IPS DF 6.9 (cell line): ENCODE measurements around the gene SLC9A1.
"Not testable (repeated sequence)": the region's sequence is repeated elsewhere in the genome, so short reads cannot be mapped to it uniquely, and the experiment has no call there.

Experiments
- DNase-seq: peaks from one replicate; pipeline ENCODE4 v3.0.0-alpha.2; 2013; ENCODE audit warnings: low read depth, low spot score
- H3K27ac ChIP-seq: one replicate; pipeline ENCODE4 v1.5.1; 2013; ENCODE audit warnings: low read length, control low read depth
- H3K27me3 ChIP-seq: 2 replicates; pipeline ENCODE4 v1.6.1; 2013; ENCODE audit warnings: mild to moderate bottlenecking, low read length; ENCODE audit not compliant: control insufficient read depth, insufficient read depth
- H3K36me3 ChIP-seq: 2 replicates; pipeline ENCODE4 v1.6.1; 2013; ENCODE audit warnings: low read length; ENCODE audit not compliant: control insufficient read depth, insufficient read depth
- H3K4me1 ChIP-seq: 2 replicates; pipeline ENCODE4 v1.6.1; 2013; ENCODE audit warnings: low read length; ENCODE audit not compliant: control insufficient read depth, insufficient read depth
- H3K4me3 ChIP-seq: 2 replicates; pipeline ENCODE4 v1.5.1; 2013; ENCODE audit warnings: mild to moderate bottlenecking, low read length
- H3K9me3 ChIP-seq: 2 replicates; pipeline ENCODE4 v1.6.1; 2013; ENCODE audit warnings: low read length, inconsistent platforms; ENCODE audit not compliant: control insufficient read depth, insufficient read depth
- WGBS: extraction: QIAGEN DNeasy Blood & Tissue Kit; methylation state at CpG from one replicate; pipeline ENCODE4 v1.1.7; 2013; ENCODE audit warnings: mixed read lengths, missing lambda C conversion rate; ENCODE audit not compliant: insufficient read length, insufficient coverage; 5-methylcytosine and 5-hydroxymethylcytosine counted together

SLC9A1 gene

DNA sequence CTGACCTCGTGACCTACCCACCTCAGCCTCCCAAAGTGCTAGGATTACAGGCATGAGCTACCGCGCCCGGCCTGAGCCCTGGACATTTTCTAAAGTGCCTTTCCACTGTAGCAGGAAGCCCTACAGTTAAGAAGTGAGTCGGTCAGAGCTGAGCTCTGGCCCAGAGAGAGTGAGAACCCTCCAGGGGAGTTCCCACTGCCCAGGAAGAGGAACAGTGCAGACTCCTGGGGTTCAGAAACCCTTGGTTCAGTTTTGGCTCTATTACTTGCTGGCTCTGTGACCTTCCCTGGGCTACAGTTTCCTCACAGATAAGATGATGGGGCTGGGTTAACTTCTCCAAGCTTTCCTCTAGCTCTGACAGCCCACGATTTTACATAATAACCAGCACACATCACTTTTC is 20.9 kb downstream of the SLC9A1 start:
- Histone ChIP-seq H3K4me1 (peaks cover 7% of the 10 kb centered on the region), H3K27me3 (no peaks in the 10 kb centered on the region), H3K36me3 (no peaks in the 10 kb centered on the region; the same call in 1 of the 2 replicates), H3K9me3 (no peaks in the 10 kb centered on the region), H3K4me3 (no peak overlapping the region), H3K27ac (no peak overlapping the region)
- DNase-seq = no peak
- WGBS = no CpG with 5 or more reads among the region's 6 CpGs

DNA sequence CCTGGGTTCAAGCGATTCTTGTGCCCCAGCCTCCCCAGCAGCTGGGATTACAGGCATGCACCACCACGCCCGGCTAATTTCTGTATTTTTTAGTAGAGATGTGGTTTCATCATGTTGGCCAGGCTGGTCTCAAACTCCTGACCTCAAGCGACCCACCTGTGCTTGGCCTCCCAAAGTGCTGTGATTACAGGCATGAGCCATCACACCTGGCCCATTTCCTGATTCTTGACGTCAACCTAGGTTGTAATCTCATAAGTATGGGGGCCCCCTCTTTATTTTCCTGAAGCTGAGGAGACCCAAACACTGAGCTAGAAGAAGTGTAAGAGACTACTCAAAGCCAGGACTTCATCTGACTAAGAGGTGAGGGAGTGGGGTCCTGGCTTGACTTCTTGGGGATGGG is 21.8 kb downstream of the SLC9A1 start:
- no peaks in the 10 kb centered on the region for H3K27me3 ChIP-seq
- DNase-seq = no peak
- H3K9me3 ChIP-seq = no peaks in the 10 kb centered on the region
- no CpG with 5 or more reads among the region's 5 CpGs for WGBS
- peaks cover 7% of the 10 kb centered on the region for H3K4me1 ChIP-seq
- no peaks in the 10 kb centered on the region; the same call in 1 of the 2 replicates for H3K36me3 ChIP-seq
- no peak overlapping the region for H3K27ac ChIP-seq
- no peak overlapping the region for H3K4me3 ChIP-seq

DNA sequence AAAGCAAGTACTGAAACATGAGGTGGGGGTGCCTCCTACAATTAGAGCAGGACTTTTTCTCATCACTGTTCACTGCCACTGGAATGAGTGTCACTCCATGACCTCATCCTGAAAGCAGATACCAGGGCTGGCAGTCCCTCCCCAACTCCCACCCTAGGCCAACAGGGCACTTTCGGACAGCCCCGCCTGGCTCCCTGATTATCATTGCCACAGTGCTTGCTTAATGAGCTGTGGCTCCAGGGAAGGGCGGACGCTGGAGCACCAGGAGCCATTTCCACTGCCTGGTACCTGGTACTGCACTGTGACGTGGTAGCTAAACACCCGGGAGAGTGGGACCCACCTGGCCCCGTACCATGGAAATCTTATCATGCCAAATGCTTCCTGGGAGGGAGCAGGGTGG is 22.3 kb downstream of the SLC9A1 start:
- no CpG with 5 or more reads among the region's 7 CpGs for WGBS
- Histone ChIP-seq H3K4me1 (peaks cover 4% of the 10 kb centered on the region), H3K27me3 (no peaks in the 10 kb centered on the region), H3K27ac (no peak overlapping the region), H3K36me3 (no peaks in the 10 kb centered on the region; the same call in 1 of the 2 replicates), H3K4me3 (no peak overlapping the region), H3K9me3 (no peaks in the 10 kb centered on the region)
- DNase-seq = no peak

GRCh38 chr1:27132147-27132546 is 22.8 kb downstream of the SLC9A1 start:
- Histone ChIP-seq H3K4me3 (no peak overlapping the region), H3K27me3 (no peaks in the 10 kb centered on the region), H3K4me1 (peaks cover 2% of the 10 kb centered on the region; the same call in 1 of the 2 replicates), H3K27ac (no peak overlapping the region), H3K36me3 (no peaks in the 10 kb centered on the region; the same call in 1 of the 2 replicates), H3K9me3 (no peaks in the 10 kb centered on the region)
- DNase-seq = no peak
- no CpG with 5 or more reads among the region's 4 CpGs for WGBS

DNA sequence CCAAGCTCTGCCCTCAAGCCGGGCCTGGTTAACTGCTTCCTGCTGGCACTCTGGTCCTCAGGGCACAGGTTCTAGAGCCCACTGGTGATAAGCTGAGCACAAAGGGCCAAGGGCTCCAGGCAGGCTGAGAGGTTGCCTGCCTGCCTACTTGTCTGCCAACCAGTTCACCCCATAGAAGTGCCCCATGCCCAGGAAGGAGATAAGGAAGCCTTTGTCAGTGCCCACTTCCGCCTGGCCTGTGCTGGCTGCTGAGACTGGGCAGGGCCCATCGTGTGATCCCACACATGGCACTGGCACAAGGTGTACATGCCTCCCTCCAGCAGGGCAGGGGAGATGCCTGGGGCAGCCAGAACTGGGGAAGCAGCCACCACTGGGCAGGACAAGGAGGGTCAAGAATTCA is 24.1 kb downstream of the SLC9A1 start:
- no peak overlapping the region for H3K27ac ChIP-seq
- no peak overlapping the region for H3K4me3 ChIP-seq
- WGBS = no CpG with 5 or more reads among the region's 3 CpGs
- H3K4me1 ChIP-seq = no peaks in the 10 kb centered on the region
- H3K9me3 ChIP-seq = no peaks in the 10 kb centered on the region
- H3K36me3 ChIP-seq = no peaks in the 10 kb centered on the region; the same call in 1 of the 2 replicates
- H3K27me3 ChIP-seq = no peaks in the 10 kb centered on the region
- no peak for DNase-seq

- WGBS = no CpG with 5 or more reads among the region's 3 CpGs
- no peaks in the 10 kb centered on the region for H3K9me3 ChIP-seq
- DNase-seq = no peak
Measured at GRCh38 chr1:27129225-27129624, 25.7 kb downstream of the SLC9A1 start.

GRCh38 chr1:27127419-27127818 is 27.5 kb downstream of the SLC9A1 start:
- H3K4me1 ChIP-seq = 0 out of 2 replicates have a peak, but pooled peaks cover 1% of the 10 kb centered on the region
- DNase-seq = no peak
- H3K27ac ChIP-seq = no peak overlapping the region
- no peak overlapping the region for H3K4me3 ChIP-seq
- H3K27me3 ChIP-seq = no peaks in the 10 kb centered on the region
- no peaks in the 10 kb centered on the region for H3K9me3 ChIP-seq
- no peaks in the 10 kb centered on the region for H3K36me3 ChIP-seq
- WGBS = no CpG with 5 or more reads among the region's 3 CpGs

More at GRCh38 chr1:27129225-27129624, 25.7 kb downstream of the SLC9A1 start:
- H3K36me3 ChIP-seq = no peaks in the 10 kb centered on the region
- no peak overlapping the region for H3K27ac ChIP-seq
- H3K4me1 ChIP-seq = no peaks in the 10 kb centered on the region
- H3K27me3 ChIP-seq = no peaks in the 10 kb centered on the region
- no peak overlapping the region for H3K4me3 ChIP-seq

- no CpG with 5 or more reads among the region's 5 CpGs for WGBS
- DNase-seq = no peak
- no peaks in the 10 kb centered on the region for H3K36me3 ChIP-seq
- H3K27me3 ChIP-seq = no peaks in the 10 kb centered on the region
- 0 out of 2 replicates have a peak, but pooled peaks cover 1% of the 10 kb centered on the region for H3K4me1 ChIP-seq
- H3K9me3 ChIP-seq = no peaks in the 10 kb centered on the region
- no peak overlapping the region for H3K27ac ChIP-seq
- H3K4me3 ChIP-seq = no peak overlapping the region
Measured at GRCh38 chr1:27126391-27126790, 28.5 kb downstream of the SLC9A1 start.

GRCh38 chr1:27125125-27125524 is 29.8 kb downstream of the SLC9A1 start:
- not testable (repeated sequence) for H3K4me1 ChIP-seq, H3K9me3 ChIP-seq, H3K4me3 ChIP-seq, DNase-seq, H3K36me3 ChIP-seq, H3K27me3 ChIP-seq, H3K27ac ChIP-seq
- no CpG with 5 or more reads among the region's 5 CpGs for WGBS

- Histone ChIP-seq H3K4me1 (peaks cover 1% of the 10 kb centered on the region; the same call in 1 of the 2 replicates), H3K9me3 (no peaks in the 10 kb centered on the region), H3K27me3 (no peaks in the 10 kb centered on the region), H3K36me3 (no peaks in the 10 kb centered on the region), H3K27ac (no peak overlapping the region), H3K4me3 (no peak overlapping the region)
- no peak for DNase-seq
- no CpG with 5 or more reads among the region's 3 CpGs for WGBS
Measured at GRCh38 chr1:27124405-27124804, 30.5 kb downstream of the SLC9A1 start.

DNA sequence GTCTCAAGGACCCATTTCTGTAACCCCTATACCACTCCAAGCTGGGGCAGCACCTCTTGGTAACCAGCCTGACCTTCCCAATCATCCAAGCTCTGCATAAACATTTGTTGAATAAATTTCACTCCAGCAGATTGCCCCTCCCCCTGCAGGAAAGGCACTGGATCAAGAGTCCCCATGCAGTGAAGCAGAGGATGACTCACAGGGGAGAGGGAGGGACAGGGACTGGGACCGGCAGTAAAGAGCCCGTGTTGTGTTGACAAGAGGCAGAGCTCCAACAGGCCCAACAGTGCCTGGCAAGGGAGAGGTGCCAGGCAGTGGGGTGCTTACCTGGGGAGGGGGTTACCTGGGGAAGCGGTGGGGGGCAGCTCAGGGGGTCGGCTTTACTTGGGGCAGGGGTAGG is 32.3 kb downstream of the SLC9A1 start:
- no peak for DNase-seq
- H3K4me1 ChIP-seq = peaks cover 2% of the 10 kb centered on the region; the same call in 1 of the 2 replicates
- no CpG with 5 or more reads among the region's 4 CpGs for WGBS
- H3K9me3 ChIP-seq = no peaks in the 10 kb centered on the region
- no peak overlapping the region for H3K27ac ChIP-seq
- H3K4me3 ChIP-seq = no peak overlapping the region
- no peaks in the 10 kb centered on the region for H3K36me3 ChIP-seq
- no peaks in the 10 kb centered on the region for H3K27me3 ChIP-seq
